C4-2B (cell line): ENCODE measurements around the gene AADAC.

Experiments used
- CTCF ChIP-seq: fragments of 450-650 bp; conservative IDR thresholded peaks from 2 replicates; pipeline ENCODE4 v1.5.1; 2017; ENCODE audit warnings: mild to moderate bottlenecking
- ZFX ChIP-seq: fragments of 450-650 bp; IDR thresholded peaks from 2 replicates; pipeline ENCODE4 v1.6.1; 2017

DNA sequence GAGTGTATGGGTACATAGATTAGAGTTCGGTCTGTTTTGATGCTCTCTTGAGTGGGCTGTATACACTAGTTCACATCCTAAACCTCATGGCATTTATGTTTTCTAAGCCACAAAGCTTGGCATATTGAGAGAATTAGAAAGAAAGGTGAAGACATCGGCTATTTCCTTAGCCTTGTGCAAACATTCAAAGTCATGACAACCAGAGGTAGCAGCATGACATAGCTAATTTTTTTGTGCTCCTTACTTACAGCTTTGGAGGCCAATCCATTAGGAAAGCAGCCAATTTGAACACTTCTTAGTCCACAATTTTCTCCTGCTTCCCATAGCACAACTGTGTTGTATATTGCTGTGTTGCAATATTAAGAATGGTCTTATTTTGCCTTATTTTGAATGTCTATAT lies 21.5 kb upstream of the AADAC start:
- no peak for TF ChIP-seq CTCF
- no peak for TF ChIP-seq ZFX
